ENCODE results near the gene POLR3E. TPM values are rescaled to one million over a fixed set of nuclear protein-coding genes. Genes with fewer than 3 reads are reported as not detected.

The POLR3E gene
- total and polyA plus RNA-seq, 3 experiments from 2014 or later = 14.9 to 116 (median 103) TPM

DNA sequence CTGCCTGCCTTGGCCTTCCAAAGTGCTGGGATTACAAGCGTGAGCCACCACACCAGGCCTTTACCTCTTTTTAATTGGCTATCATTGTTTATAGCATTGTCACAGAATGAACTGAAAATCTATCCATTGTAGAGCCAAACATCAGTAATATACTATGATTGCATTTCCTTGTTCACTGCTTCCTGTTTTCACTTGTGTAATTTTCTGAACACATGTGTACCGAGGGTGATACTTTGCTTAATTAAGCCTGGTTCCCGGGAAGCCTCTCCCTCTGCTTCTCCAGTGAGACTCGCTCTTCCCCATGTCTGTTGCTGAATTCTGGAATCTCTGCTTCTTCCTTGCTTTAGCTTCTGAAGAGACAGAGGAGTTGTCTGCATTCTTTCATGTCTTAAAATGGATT, 33.1 kb downstream of the POLR3E start:
- Histone ChIP-seq H3K4me3 (ENCODE audit: low read length) (no peak overlapping the region), H3K27ac (ENCODE audit: low read depth, low read length) (no peak overlapping the region), H3K27me3 (ENCODE audit: insufficient read depth, low read length, poor library complexity, severe bottlenecking) (no peaks in the 10 kb centered on the region), H3K36me3 (ENCODE audit: insufficient read depth, low read length) (peaks cover 53% of the 10 kb centered on the region), H3K4me1 (ENCODE audit: insufficient read depth, low read length) (no peaks in the 10 kb centered on the region), H3K9me3 (ENCODE audit: low read length) (no peaks in the 10 kb centered on the region)
- H3K27ac Mint-ChIP-seq = peak overlapping the region in 7 of 8 donors; percentile 1 to 83 (median 39)
- CTCF ChIA-PET = interaction anchor here (0.6 to 1.7 kb wide), 3 partner anchors 10 to 54 kb away, joined by 3 to 6 read pairs (median 3); no protein-coding TSS in a partner anchor
- peaks cover 0 to under 1% (median 0%) of the 10 kb centered on the region in 5 donors for H3K9me3 Mint-ChIP-seq
- DNase-seq = no peak
- H3K36me3 Mint-ChIP-seq = peaks cover 30 to 93% (median 31%) of the 10 kb centered on the region in 3 donors
- POLR2A ChIA-PET = no interaction called here
- peaks cover 7 to 25% (median 8%) of the 10 kb centered on the region in 3 donors for H3K4me1 Mint-ChIP-seq
- no peak overlapping the region for H3K4me3 Mint-ChIP-seq
- no peaks in the 10 kb centered on the region for H3K27me3 Mint-ChIP-seq

DNA sequence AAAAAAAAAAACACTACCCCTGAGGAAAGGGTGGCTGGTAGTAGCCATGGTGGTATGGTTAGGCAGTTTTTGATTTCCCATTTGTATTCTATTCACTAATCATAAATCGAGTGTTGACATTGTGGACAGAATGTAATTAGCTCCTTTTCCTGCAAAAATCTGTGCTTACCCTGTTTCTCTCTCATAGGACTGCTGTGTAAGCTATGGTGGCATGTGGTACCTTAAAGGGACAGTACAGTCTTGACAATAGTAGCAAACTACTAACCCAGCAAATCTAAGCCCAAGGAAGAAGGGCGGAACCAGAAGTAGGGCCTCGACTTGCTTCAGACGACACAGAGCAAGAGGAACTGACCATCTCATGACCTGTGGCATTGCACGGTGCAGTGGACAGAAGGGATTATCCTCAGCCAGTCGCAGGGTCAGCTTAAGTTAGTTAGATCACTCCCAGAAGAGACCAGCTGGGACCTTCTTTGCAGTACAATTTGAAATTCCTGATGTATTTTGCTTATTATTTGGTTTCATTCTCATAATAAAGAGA, 36.3 kb downstream of the POLR3E start:
- Histone ChIP-seq H3K4me1 (ENCODE audit: insufficient read depth, low read length) (no peaks in the 10 kb centered on the region), H3K4me3 (ENCODE audit: low read length) (no peak overlapping the region), H3K27ac (ENCODE audit: low read depth, low read length) (no peak overlapping the region), H3K9me3 (ENCODE audit: low read length) (peaks cover 12% of the 10 kb centered on the region), H3K36me3 (ENCODE audit: insufficient read depth, low read length) (peaks cover 46% of the 10 kb centered on the region), H3K27me3 (ENCODE audit: insufficient read depth, low read length, poor library complexity, severe bottlenecking) (no peaks in the 10 kb centered on the region)
- peak overlapping the region in 2 of 8 donors; percentile 16 to 30 for H3K27ac Mint-ChIP-seq
- peaks cover 7 to 18% (median 18%) of the 10 kb centered on the region in 3 donors for H3K4me1 Mint-ChIP-seq
- no peak overlapping the region for H3K4me3 Mint-ChIP-seq
- no peak for DNase-seq
- H3K27me3 Mint-ChIP-seq = no peaks in the 10 kb centered on the region
- ChIA-PET CTCF (no interaction called here), POLR2A (no interaction called here)
- H3K9me3 Mint-ChIP-seq = peaks cover 11 to 21% (median 15%) of the 10 kb centered on the region in 5 donors
- peaks cover 50 to 91% (median 54%) of the 10 kb centered on the region in 3 donors for H3K36me3 Mint-ChIP-seq

GRCh38 chr16:22335668-22336246, 38.5 kb downstream of the POLR3E start:
- ChIA-PET POLR2A (no interaction called here), CTCF (no interaction called here)
- H3K27ac Mint-ChIP-seq = peak overlapping the region in 1 of 8 donors; percentile 36
- H3K4me3 Mint-ChIP-seq = no peak overlapping the region
- peaks cover 48 to 79% (median 71%) of the 10 kb centered on the region in 3 donors for H3K36me3 Mint-ChIP-seq
- H3K4me3 ChIP-seq (ENCODE audit: low read length) = no peak overlapping the region
- H3K27me3 ChIP-seq (ENCODE audit: insufficient read depth, low read length, poor library complexity, severe bottlenecking) = no peaks in the 10 kb centered on the region
- H3K4me1 ChIP-seq (ENCODE audit: insufficient read depth, low read length) = no peaks in the 10 kb centered on the region
- peaks cover 38% of the 10 kb centered on the region for H3K36me3 ChIP-seq (ENCODE audit: insufficient read depth, low read length)
- no peak for DNase-seq
- no peak overlapping the region for H3K27ac ChIP-seq (ENCODE audit: low read depth, low read length)
- H3K27me3 Mint-ChIP-seq = no peaks in the 10 kb centered on the region
- H3K9me3 ChIP-seq (ENCODE audit: low read length) = peaks cover 12% of the 10 kb centered on the region
- peaks cover 3 to 20% (median 7%) of the 10 kb centered on the region in 3 donors for H3K4me1 Mint-ChIP-seq
- peaks cover 15 to 28% (median 16%) of the 10 kb centered on the region in 5 donors for H3K9me3 Mint-ChIP-seq

GRCh38 chr16:22336581-22336980, 39.4 kb downstream of the POLR3E start:
- no peaks in the 10 kb centered on the region for H3K27me3 ChIP-seq (ENCODE audit: insufficient read depth, low read length, poor library complexity, severe bottlenecking)
- CTCF ChIA-PET = no interaction called here
- peaks cover 3 to 20% (median 7%) of the 10 kb centered on the region in 3 donors for H3K4me1 Mint-ChIP-seq
- H3K27ac ChIP-seq (ENCODE audit: low read depth, low read length) = no peak overlapping the region
- H3K36me3 Mint-ChIP-seq = peaks cover 46 to 77% (median 75%) of the 10 kb centered on the region in 3 donors
- no peaks in the 10 kb centered on the region for H3K4me1 ChIP-seq (ENCODE audit: insufficient read depth, low read length)
- H3K9me3 ChIP-seq (ENCODE audit: low read length) = peaks cover 12% of the 10 kb centered on the region
- H3K27me3 Mint-ChIP-seq = no peaks in the 10 kb centered on the region
- peaks cover 38% of the 10 kb centered on the region for H3K36me3 ChIP-seq (ENCODE audit: insufficient read depth, low read length)
- H3K9me3 Mint-ChIP-seq = peaks cover 15 to 32% (median 21%) of the 10 kb centered on the region in 5 donors
- no peak for DNase-seq
- no peak overlapping the region for H3K4me3 Mint-ChIP-seq
- POLR2A ChIA-PET = interaction anchor here (0.5 kb wide), 1 partner anchor 9 kb away, joined by 3 read pairs; no protein-coding TSS in a partner anchor
- H3K27ac Mint-ChIP-seq = peak overlapping the region in 1 of 8 donors; percentile 53
- no peak overlapping the region for H3K4me3 ChIP-seq (ENCODE audit: low read length)

GRCh38 chr16:22337045-22337444, 39.8 kb downstream of the POLR3E start:
- Histone ChIP-seq H3K36me3 (ENCODE audit: insufficient read depth, low read length) (peaks cover 35% of the 10 kb centered on the region), H3K27me3 (ENCODE audit: insufficient read depth, low read length, poor library complexity, severe bottlenecking) (no peaks in the 10 kb centered on the region), H3K27ac (ENCODE audit: low read depth, low read length) (no peak overlapping the region), H3K4me3 (ENCODE audit: low read length) (no peak overlapping the region), H3K9me3 (ENCODE audit: low read length) (peaks cover 12% of the 10 kb centered on the region), H3K4me1 (ENCODE audit: insufficient read depth, low read length) (no peaks in the 10 kb centered on the region)
- ChIA-PET CTCF (interaction anchor here (1.0 kb wide), 1 partner anchor 16 kb away, joined by 4 read pairs; no protein-coding TSS in a partner anchor), POLR2A (interaction anchor here (0.5 kb wide), 1 partner anchor 8 kb away, joined by 3 read pairs; no protein-coding TSS in a partner anchor)
- DNase-seq = no peak
- Mint-ChIP-seq H3K36me3 (peaks cover 45 to 77% (median 74%) of the 10 kb centered on the region in 3 donors), H3K9me3 (peaks cover 15 to 33% (median 21%) of the 10 kb centered on the region in 5 donors), H3K4me1 (peaks cover 5 to 25% (median 8%) of the 10 kb centered on the region in 3 donors), H3K27ac (peak overlapping the region in 1 of 8 donors; percentile 53), H3K4me3 (no peak overlapping the region), H3K27me3 (no peaks in the 10 kb centered on the region)

- Histone ChIP-seq H3K27ac (ENCODE audit: low read depth, low read length) (no peak overlapping the region), H3K4me1 (ENCODE audit: insufficient read depth, low read length) (no peaks in the 10 kb centered on the region), H3K4me3 (ENCODE audit: low read length) (no peak overlapping the region), H3K36me3 (ENCODE audit: insufficient read depth, low read length) (peaks cover 29% of the 10 kb centered on the region), H3K9me3 (ENCODE audit: low read length) (peaks cover 12% of the 10 kb centered on the region), H3K27me3 (ENCODE audit: insufficient read depth, low read length, poor library complexity, severe bottlenecking) (no peaks in the 10 kb centered on the region)
- Mint-ChIP-seq H3K27me3 (no peaks in the 10 kb centered on the region), H3K27ac (peak overlapping the region in 1 of 8 donors; percentile 40), H3K36me3 (peaks cover 44 to 74% (median 73%) of the 10 kb centered on the region in 3 donors), H3K9me3 (peaks cover 15 to 33% (median 21%) of the 10 kb centered on the region in 5 donors), H3K4me3 (no peak overlapping the region), H3K4me1 (peaks cover 11 to 33% (median 12%) of the 10 kb centered on the region in 3 donors)
- no peak for DNase-seq
- ChIA-PET POLR2A (interaction anchor here (0.7 kb wide), 1 partner anchor 29 kb away, joined by 6 read pairs; no protein-coding TSS in a partner anchor), CTCF (interaction anchor here (0.8 to 1.0 kb wide), 3 partner anchors 15 to 17 kb away, joined by 3 to 4 read pairs (median 3); no protein-coding TSS in a partner anchor)
Observed at GRCh38 chr16:22337849-22338635, 40.8 kb downstream of the POLR3E start.

DNA sequence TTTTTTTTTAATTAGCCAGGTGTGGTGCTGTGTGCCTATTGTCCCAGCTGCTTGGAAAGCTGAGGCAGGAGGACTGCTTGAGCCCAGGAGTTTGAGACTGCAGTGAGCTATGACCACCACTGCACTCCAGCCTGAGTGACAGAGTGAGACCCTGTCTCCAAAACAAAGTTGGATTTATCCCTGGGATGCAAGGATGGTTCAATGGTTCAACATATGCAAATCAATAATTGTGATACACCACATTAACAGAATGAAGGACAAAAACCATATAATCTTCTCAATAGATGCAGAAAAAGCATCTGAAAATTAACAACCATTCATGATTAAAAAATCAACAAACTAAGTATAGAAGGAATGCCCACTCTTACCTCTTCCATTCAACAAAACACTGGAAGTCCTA, 43.7 kb downstream of the POLR3E start:
- POLR2A ChIA-PET = interaction anchor here (0.6 to 0.7 kb wide), 2 partner anchors 76 to 131 kb away, joined by 4 read pairs; no protein-coding TSS in a partner anchor
- DNase-seq = no peak
- no peaks in the 10 kb centered on the region for H3K27me3 ChIP-seq (ENCODE audit: insufficient read depth, low read length, poor library complexity, severe bottlenecking)
- Mint-ChIP-seq H3K36me3 (peaks cover 28 to 59% (median 51%) of the 10 kb centered on the region in 3 donors), H3K9me3 (peaks cover 15 to 33% (median 21%) of the 10 kb centered on the region in 5 donors), H3K27me3 (no peaks in the 10 kb centered on the region), H3K4me3 (no peak overlapping the region), H3K4me1 (peaks cover 6 to 28% (median 8%) of the 10 kb centered on the region in 3 donors), H3K27ac (peak overlapping the region in 1 of 8 donors; percentile 73)
- H3K36me3 ChIP-seq (ENCODE audit: insufficient read depth, low read length) = peaks cover 5% of the 10 kb centered on the region
- H3K9me3 ChIP-seq (ENCODE audit: low read length) = peaks cover 11% of the 10 kb centered on the region
- no peak overlapping the region for H3K27ac ChIP-seq (ENCODE audit: low read depth, low read length)
- no peak overlapping the region for H3K4me3 ChIP-seq (ENCODE audit: low read length)
- CTCF ChIA-PET = no interaction called here
- no peaks in the 10 kb centered on the region for H3K4me1 ChIP-seq (ENCODE audit: insufficient read depth, low read length)
